ENCODE results near the gene SYTL3. TPM values are rescaled to one million over a fixed set of nuclear protein-coding genes. Genes with fewer than 3 reads are reported as not detected.
A peak's percentile ranks its signal among the peaks of the same experiment; 100 is the strongest.
"Not testable (repeated sequence)": the region's sequence is repeated elsewhere in the genome, so short reads cannot be mapped to it uniquely, and the experiment has no call there.

SYTL3 gene
- total RNA-seq, 1 experiment from 2014 or later, result 0.86 TPM

DNA sequence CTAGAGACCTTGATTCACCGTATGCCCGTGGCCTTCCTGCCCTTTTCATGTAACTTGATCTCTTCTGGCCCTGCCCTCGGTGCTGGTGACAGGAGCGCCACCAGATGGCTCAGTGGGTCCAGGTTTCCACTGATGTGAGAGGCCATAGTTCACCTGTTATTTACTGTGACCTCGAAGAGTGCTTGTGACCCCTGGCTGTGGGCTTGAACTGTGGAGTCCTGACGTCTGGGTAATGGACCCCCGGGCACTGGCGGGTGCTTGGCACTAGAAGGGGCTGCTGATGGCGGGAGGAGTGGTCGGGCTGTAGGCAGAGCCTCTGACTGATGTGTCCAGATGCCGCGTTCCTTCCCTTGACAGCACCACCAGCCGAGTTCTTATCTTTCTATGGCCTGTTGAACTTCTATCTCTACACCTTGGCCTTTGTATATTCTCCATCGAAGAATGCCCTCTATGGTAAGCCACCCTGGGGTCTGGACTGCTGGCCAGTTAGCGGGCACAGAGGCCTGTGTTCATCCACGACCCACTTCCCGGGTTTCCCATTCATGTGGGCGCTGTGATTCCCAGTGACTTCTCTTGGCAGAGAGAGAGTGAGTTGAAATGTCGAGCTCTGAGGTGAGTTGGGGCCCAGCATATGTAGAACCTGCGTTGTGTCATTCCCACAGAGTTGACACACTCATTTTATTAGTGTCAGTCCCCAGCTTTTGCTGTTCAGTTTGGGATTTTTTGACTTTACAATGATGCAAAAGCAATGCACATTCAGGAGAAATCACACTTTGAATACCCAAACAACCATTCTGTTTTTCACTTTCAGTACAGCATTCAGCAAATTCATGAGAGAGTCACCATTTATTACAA, 20.3 kb upstream of the SYTL3 start:
- Histone ChIP-seq H3K27me3 (replicated peaks; ENCODE audit: control insufficient read depth, insufficient read depth, low read length) (no peaks in the 10 kb centered on the region; the same call in 1 of the 2 replicates), H3K4me3 (ENCODE audit: low read depth, low read length) (no peak overlapping the region), H3K9me3 (no peaks in the 10 kb centered on the region), H3K36me3 (ENCODE audit: control insufficient read depth, insufficient read depth, low read length) (peaks cover 4% of the 10 kb centered on the region), H3K4me1 (no peaks in the 10 kb centered on the region)
- H3K4me1 Mint-ChIP-seq (ENCODE audit: low read depth, unreplicated experiment), result peaks cover 7% of the 10 kb centered on the region
- CTCF ChIA-PET, result no interaction called here
- H3K36me3 Mint-ChIP-seq (ENCODE audit: insufficient read depth, unreplicated experiment), result peaks cover 51% of the 10 kb centered on the region
- H3K27me3 Mint-ChIP-seq (ENCODE audit: insufficient read depth, unreplicated experiment), result no peaks in the 10 kb centered on the region
- TF ChIP-seq CTCF (IDR thresholded peaks at IDR 0.05; ENCODE audit: insufficient read depth in 1 of 2, low read depth in 1 of 2, low read length in 1 of 2, severe bottlenecking in 1 of 2, unreplicated experiment in 1 of 2), result peak in 1 of 2 experiments; percentile 24
- intact Hi-C loops (cut with micrococcal nuclease; ENCODE audit: unreplicated experiment), result no loop called here
- no peak for DNase-seq
- POLR2A ChIA-PET, result no interaction called here
- no peaks in the 10 kb centered on the region for H3K9me3 Mint-ChIP-seq (ENCODE audit: unreplicated experiment)
- H3K4me3 Mint-ChIP-seq (ENCODE audit: unreplicated experiment), result no peak overlapping the region
- BruUV-seq (replicated peaks), result no TSS peak
- no peak overlapping the region for H3K27ac Mint-ChIP-seq (ENCODE audit: unreplicated experiment)

- H3K36me3 Mint-ChIP-seq (ENCODE audit: insufficient read depth, unreplicated experiment), result peaks cover 60% of the 10 kb centered on the region
- intact Hi-C loops (cut with micrococcal nuclease; ENCODE audit: unreplicated experiment), result no loop called here
- TF ChIP-seq CTCF (IDR thresholded peaks at IDR 0.05; ENCODE audit: insufficient read depth in 1 of 2, low read depth in 1 of 2, low read length in 1 of 2, severe bottlenecking in 1 of 2, unreplicated experiment in 1 of 2), result no peak
- POLR2A ChIA-PET, result no interaction called here
- Histone ChIP-seq H3K4me3 (ENCODE audit: low read depth, low read length) (no peak overlapping the region), H3K9me3 (no peaks in the 10 kb centered on the region), H3K36me3 (ENCODE audit: control insufficient read depth, insufficient read depth, low read length) (peaks cover 3% of the 10 kb centered on the region; the same call in 1 of the 2 replicates), H3K27me3 (replicated peaks; ENCODE audit: control insufficient read depth, insufficient read depth, low read length) (no peaks in the 10 kb centered on the region; the same call in 1 of the 2 replicates), H3K4me1 (no peaks in the 10 kb centered on the region)
- H3K27ac Mint-ChIP-seq (ENCODE audit: unreplicated experiment), result no peak overlapping the region
- no peak for DNase-seq
- CTCF ChIA-PET, result no interaction called here
- BruUV-seq (replicated peaks), result no TSS peak
- no peaks in the 10 kb centered on the region for H3K27me3 Mint-ChIP-seq (ENCODE audit: insufficient read depth, unreplicated experiment)
- H3K4me1 Mint-ChIP-seq (ENCODE audit: low read depth, unreplicated experiment), result peaks cover 7% of the 10 kb centered on the region
- no peaks in the 10 kb centered on the region for H3K9me3 Mint-ChIP-seq (ENCODE audit: unreplicated experiment)
- no peak overlapping the region for H3K4me3 Mint-ChIP-seq (ENCODE audit: unreplicated experiment)
Measured at GRCh38 chr6:158630938-158631616, 18.8 kb upstream of the SYTL3 start.

GRCh38 chr6:158631678-158632537, 17.9 kb upstream of the SYTL3 start:
- no peaks in the 10 kb centered on the region for H3K9me3 ChIP-seq
- H3K27me3 ChIP-seq (replicated peaks; ENCODE audit: control insufficient read depth, insufficient read depth, low read length), result no peaks in the 10 kb centered on the region; the same call in 1 of the 2 replicates
- BruUV-seq (replicated peaks), result no TSS peak
- peaks cover 3% of the 10 kb centered on the region; the same call in 1 of the 2 replicates for H3K36me3 ChIP-seq (ENCODE audit: control insufficient read depth, insufficient read depth, low read length)
- H3K4me3 Mint-ChIP-seq (ENCODE audit: unreplicated experiment), result no peak overlapping the region
- intact Hi-C loops (cut with micrococcal nuclease; ENCODE audit: unreplicated experiment), result no loop called here
- H3K27ac Mint-ChIP-seq (ENCODE audit: unreplicated experiment), result no peak overlapping the region
- peaks cover 60% of the 10 kb centered on the region for H3K36me3 Mint-ChIP-seq (ENCODE audit: insufficient read depth, unreplicated experiment)
- no peak overlapping the region for H3K4me3 ChIP-seq (ENCODE audit: low read depth, low read length)
- no peaks in the 10 kb centered on the region for H3K27me3 Mint-ChIP-seq (ENCODE audit: insufficient read depth, unreplicated experiment)
- no peak for DNase-seq
- TF ChIP-seq CTCF (IDR thresholded peaks at IDR 0.05; ENCODE audit: insufficient read depth in 1 of 2, low read depth in 1 of 2, low read length in 1 of 2, severe bottlenecking in 1 of 2, unreplicated experiment in 1 of 2), result no peak
- H3K4me1 ChIP-seq, result no peaks in the 10 kb centered on the region
- H3K9me3 Mint-ChIP-seq (ENCODE audit: unreplicated experiment), result no peaks in the 10 kb centered on the region
- peaks cover 7% of the 10 kb centered on the region for H3K4me1 Mint-ChIP-seq (ENCODE audit: low read depth, unreplicated experiment)
- ChIA-PET POLR2A (no interaction called here), CTCF (no interaction called here)

- DNase-seq; intact Hi-C loops (cut with micrococcal nuclease; ENCODE audit: unreplicated experiment); CTCF ChIA-PET; H3K4me3 Mint-ChIP-seq (ENCODE audit: unreplicated experiment); H3K27ac Mint-ChIP-seq (ENCODE audit: unreplicated experiment); H3K9me3 Mint-ChIP-seq (ENCODE audit: unreplicated experiment); H3K4me1 ChIP-seq; POLR2A ChIA-PET; H3K27me3 Mint-ChIP-seq (ENCODE audit: insufficient read depth, unreplicated experiment); H3K9me3 ChIP-seq; BruUV-seq (replicated peaks); H3K4me3 ChIP-seq (ENCODE audit: low read depth, low read length); H3K36me3 ChIP-seq (ENCODE audit: control insufficient read depth, insufficient read depth, low read length); H3K27me3 ChIP-seq (replicated peaks; ENCODE audit: control insufficient read depth, insufficient read depth, low read length); H3K4me1 Mint-ChIP-seq (ENCODE audit: low read depth, unreplicated experiment): not testable (repeated sequence)
- peaks cover 60% of the 10 kb centered on the region for H3K36me3 Mint-ChIP-seq (ENCODE audit: insufficient read depth, unreplicated experiment)
Measured at GRCh38 chr6:158632538-158633119, 17.2 kb upstream of the SYTL3 start.

All from Caco-2 (cell line).